Measurements from ENCODE around the gene TNFRSF25.

The TNFRSF25 gene

GRCh38 chr1:6508154-6508815 is 42.3 kb upstream of the TNFRSF25 start:
- H3K27me3 ChIP-seq (replicated peaks; ENCODE audit: control insufficient read depth, insufficient read depth, low read length): peaks cover 32% of the 10 kb centered on the region
- no peaks in the 10 kb centered on the region for H3K36me3 ChIP-seq (ENCODE audit: control insufficient read depth, insufficient read depth, low read length, severe bottlenecking)
- no peaks in the 10 kb centered on the region for H3K4me1 ChIP-seq (ENCODE audit: control insufficient read depth, insufficient read depth, low read length)
- H3K4me3 ChIP-seq (ENCODE audit: low read length): no peak overlapping the region
- H3K9ac ChIP-seq (ENCODE audit: low read length): no peak overlapping the region
- H3K9me3 ChIP-seq (ENCODE audit: control insufficient read depth, low read length): no peaks in the 10 kb centered on the region
- no peak for DNase-seq (ENCODE audit: low read depth)

DNA sequence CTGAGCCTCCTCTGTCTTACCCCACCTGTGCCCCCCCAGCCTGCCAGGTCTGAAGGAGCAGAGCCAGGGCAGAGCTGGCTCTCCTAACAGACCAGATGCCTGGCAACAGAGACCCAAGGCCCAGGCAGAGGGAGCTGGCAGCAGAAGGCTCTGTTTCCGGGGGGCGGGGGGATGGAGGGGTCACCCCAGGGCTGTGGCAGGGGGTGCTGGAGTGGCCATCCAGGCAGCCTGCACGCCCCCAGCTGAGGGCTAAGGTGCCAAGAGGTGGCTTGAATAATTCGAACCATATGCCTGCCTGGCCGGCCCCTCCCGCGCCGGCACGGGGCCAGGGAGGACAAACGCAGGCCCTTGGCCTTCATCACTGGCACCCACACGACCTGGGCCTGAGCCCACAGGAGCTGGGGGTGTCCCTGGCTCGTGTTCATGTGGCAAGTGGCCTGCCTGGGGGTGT is 41.5 kb upstream of the TNFRSF25 start:
- H3K36me3 ChIP-seq (ENCODE audit: control insufficient read depth, insufficient read depth, low read length, severe bottlenecking): no peaks in the 10 kb centered on the region
- H3K9ac ChIP-seq (ENCODE audit: low read length): no peak overlapping the region
- H3K4me1 ChIP-seq (ENCODE audit: control insufficient read depth, insufficient read depth, low read length): no peaks in the 10 kb centered on the region
- no peaks in the 10 kb centered on the region for H3K9me3 ChIP-seq (ENCODE audit: control insufficient read depth, low read length)
- peaks cover 32% of the 10 kb centered on the region for H3K27me3 ChIP-seq (replicated peaks; ENCODE audit: control insufficient read depth, insufficient read depth, low read length)
- DNase-seq (ENCODE audit: low read depth): no peak
- H3K4me3 ChIP-seq (ENCODE audit: low read length): no peak overlapping the region

DNA sequence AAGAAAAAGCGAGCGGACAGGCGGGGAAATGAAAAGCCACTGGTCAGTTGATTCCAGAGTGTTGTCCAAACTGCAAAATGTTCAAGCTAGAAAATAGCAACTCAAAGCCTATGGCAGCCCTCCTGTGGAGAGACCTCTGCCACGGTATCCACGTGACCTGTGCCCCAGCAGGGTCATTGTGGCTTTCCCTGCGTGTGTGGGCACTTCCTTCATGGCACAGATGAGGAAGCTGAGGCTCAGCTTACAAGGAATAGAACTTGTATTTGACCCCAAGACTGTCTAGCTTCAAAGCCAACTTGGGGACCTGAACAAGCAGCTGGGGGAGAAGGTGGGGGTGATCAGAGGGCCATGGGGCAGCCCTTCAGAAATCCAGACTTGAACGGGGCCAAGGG is 41.1 kb upstream of the TNFRSF25 start:
- Histone ChIP-seq H3K36me3 (ENCODE audit: control insufficient read depth, insufficient read depth, low read length, severe bottlenecking) (no peaks in the 10 kb centered on the region), H3K4me3 (ENCODE audit: low read length) (no peak overlapping the region), H3K9ac (ENCODE audit: low read length) (no peak overlapping the region), H3K9me3 (ENCODE audit: control insufficient read depth, low read length) (no peaks in the 10 kb centered on the region), H3K4me1 (ENCODE audit: control insufficient read depth, insufficient read depth, low read length) (peaks cover 4% of the 10 kb centered on the region), H3K27me3 (replicated peaks; ENCODE audit: control insufficient read depth, insufficient read depth, low read length) (peaks cover 32% of the 10 kb centered on the region)
- DNase-seq (ENCODE audit: low read depth): no peak

DNA sequence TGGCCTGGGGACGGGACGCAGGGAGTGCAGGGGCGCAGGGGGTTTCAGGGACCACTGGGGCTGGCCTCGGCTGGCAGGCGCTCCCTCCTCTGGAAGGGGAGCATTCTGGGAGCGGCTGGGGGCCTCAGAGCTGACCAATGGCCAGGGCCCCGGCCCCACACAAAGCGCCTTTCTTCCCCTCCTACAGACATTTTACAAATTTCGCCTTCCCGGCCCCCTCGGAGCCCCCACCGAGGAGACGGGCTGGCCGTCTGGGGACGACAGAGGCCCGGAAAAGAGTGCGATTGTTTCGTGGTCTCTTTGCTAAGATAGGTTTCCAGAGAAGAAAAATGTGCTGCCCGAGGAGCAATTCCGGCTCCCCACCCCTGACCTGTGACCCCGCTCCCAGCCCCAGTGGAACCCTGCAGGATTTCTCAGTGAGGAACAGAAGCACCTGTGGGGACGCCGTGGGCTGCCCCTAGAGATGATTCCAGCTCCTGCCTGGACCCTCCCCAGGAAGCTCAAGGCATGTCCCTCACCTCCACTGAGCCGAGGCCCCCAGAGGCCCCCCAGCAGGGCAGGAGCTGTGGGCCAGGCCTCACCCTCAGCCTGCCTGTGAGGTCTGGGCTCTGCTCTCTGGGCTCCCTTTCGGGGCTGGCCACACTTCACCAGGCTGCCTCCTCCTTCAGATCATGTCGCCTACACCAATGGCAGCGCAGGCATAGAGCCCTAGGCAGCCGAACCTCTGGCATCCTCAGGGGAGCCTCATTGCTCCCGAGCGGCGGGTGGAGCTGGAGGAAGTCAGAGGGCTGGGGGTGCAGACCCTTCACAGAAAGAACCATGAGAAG is 40.5 kb upstream of the TNFRSF25 start:
- Histone ChIP-seq H3K4me1 (ENCODE audit: control insufficient read depth, insufficient read depth, low read length) (peaks cover 10% of the 10 kb centered on the region), H3K9ac (ENCODE audit: low read length) (no peak overlapping the region), H3K4me3 (ENCODE audit: low read length) (no peak overlapping the region), H3K9me3 (ENCODE audit: control insufficient read depth, low read length) (no peaks in the 10 kb centered on the region), H3K36me3 (ENCODE audit: control insufficient read depth, insufficient read depth, low read length, severe bottlenecking) (no peaks in the 10 kb centered on the region), H3K27me3 (replicated peaks; ENCODE audit: control insufficient read depth, insufficient read depth, low read length) (peaks cover 32% of the 10 kb centered on the region)
- no peak for DNase-seq (ENCODE audit: low read depth)

GRCh38 chr1:6505367-6506209 is 39.6 kb upstream of the TNFRSF25 start:
- DNase-seq (ENCODE audit: low read depth): no peak
- peaks cover 32% of the 10 kb centered on the region for H3K27me3 ChIP-seq (replicated peaks; ENCODE audit: control insufficient read depth, insufficient read depth, low read length)
- H3K9me3 ChIP-seq (ENCODE audit: control insufficient read depth, low read length): no peaks in the 10 kb centered on the region
- H3K4me1 ChIP-seq (ENCODE audit: control insufficient read depth, insufficient read depth, low read length): peaks cover 16% of the 10 kb centered on the region
- no peaks in the 10 kb centered on the region for H3K36me3 ChIP-seq (ENCODE audit: control insufficient read depth, insufficient read depth, low read length, severe bottlenecking)
- no peak overlapping the region for H3K9ac ChIP-seq (ENCODE audit: low read length)
- H3K4me3 ChIP-seq (ENCODE audit: low read length): no peak overlapping the region

- H3K9me3 ChIP-seq (ENCODE audit: control insufficient read depth, low read length): no peaks in the 10 kb centered on the region
- H3K4me1 ChIP-seq (ENCODE audit: control insufficient read depth, insufficient read depth, low read length): peaks cover 16% of the 10 kb centered on the region
- no peaks in the 10 kb centered on the region for H3K36me3 ChIP-seq (ENCODE audit: control insufficient read depth, insufficient read depth, low read length, severe bottlenecking)
- DNase-seq (ENCODE audit: low read depth): no peak
- H3K27me3 ChIP-seq (replicated peaks; ENCODE audit: control insufficient read depth, insufficient read depth, low read length): peaks cover 32% of the 10 kb centered on the region
- H3K9ac ChIP-seq (ENCODE audit: low read length): no peak overlapping the region
- H3K4me3 ChIP-seq (ENCODE audit: low read length): no peak overlapping the region
Measured at GRCh38 chr1:6504887-6505286, 38.9 kb upstream of the TNFRSF25 start.

DNA sequence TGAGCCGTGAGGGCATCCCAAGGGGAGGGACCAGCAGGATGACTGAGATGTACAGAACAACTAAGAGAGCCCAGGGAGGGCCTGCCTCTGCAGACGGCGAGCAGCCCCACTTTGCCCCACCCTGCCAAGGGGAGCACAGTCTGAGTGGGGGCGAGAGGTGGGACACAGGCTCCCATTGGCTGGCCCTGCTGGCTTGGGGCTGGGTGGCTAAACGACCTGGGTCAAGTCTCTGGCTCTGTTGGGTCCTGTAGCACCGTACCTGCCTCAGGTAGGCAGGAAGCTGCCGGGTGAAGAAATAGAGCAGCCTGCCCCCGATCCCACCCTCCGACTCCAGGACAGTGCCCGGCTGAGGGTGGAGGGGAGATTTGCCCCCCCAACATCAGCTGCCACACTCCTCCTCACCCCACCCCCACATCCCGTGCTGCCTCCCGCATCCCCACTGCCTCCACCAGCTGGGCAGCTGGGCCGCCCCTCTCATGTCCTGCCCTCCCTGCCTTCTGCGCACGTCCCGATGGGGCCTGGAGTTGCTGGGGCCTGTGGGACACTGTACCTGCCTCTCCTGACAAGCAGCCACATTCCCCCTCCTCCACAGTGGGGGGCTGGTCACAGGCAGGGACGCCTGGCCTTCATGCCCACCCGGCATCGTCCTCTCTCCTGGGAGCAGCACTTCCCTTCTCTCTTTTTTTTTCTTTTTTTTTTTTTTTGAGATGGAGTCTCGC is 38.1 kb upstream of the TNFRSF25 start:
- Histone ChIP-seq H3K4me1 (ENCODE audit: control insufficient read depth, insufficient read depth, low read length) (peaks cover 16% of the 10 kb centered on the region), H3K9me3 (ENCODE audit: control insufficient read depth, low read length) (no peaks in the 10 kb centered on the region), H3K9ac (ENCODE audit: low read length) (no peak overlapping the region), H3K4me3 (ENCODE audit: low read length) (no peak overlapping the region), H3K27me3 (replicated peaks; ENCODE audit: control insufficient read depth, insufficient read depth, low read length) (peaks cover 32% of the 10 kb centered on the region), H3K36me3 (ENCODE audit: control insufficient read depth, insufficient read depth, low read length, severe bottlenecking) (no peaks in the 10 kb centered on the region)
- no peak for DNase-seq (ENCODE audit: low read depth)

GRCh38 chr1:6502000-6502891 is 36.3 kb upstream of the TNFRSF25 start:
- Histone ChIP-seq H3K9ac (ENCODE audit: low read length) (no peak overlapping the region), H3K36me3 (ENCODE audit: control insufficient read depth, insufficient read depth, low read length, severe bottlenecking) (no peaks in the 10 kb centered on the region), H3K4me3 (ENCODE audit: low read length) (no peak overlapping the region), H3K4me1 (ENCODE audit: control insufficient read depth, insufficient read depth, low read length) (peaks cover 16% of the 10 kb centered on the region), H3K9me3 (ENCODE audit: control insufficient read depth, low read length) (no peaks in the 10 kb centered on the region), H3K27me3 (replicated peaks; ENCODE audit: control insufficient read depth, insufficient read depth, low read length) (peaks cover 20% of the 10 kb centered on the region)
- peak; percentile 45 for DNase-seq (ENCODE audit: low read depth)

- no peak overlapping the region for H3K9ac ChIP-seq (ENCODE audit: low read length)
- no peaks in the 10 kb centered on the region for H3K9me3 ChIP-seq (ENCODE audit: control insufficient read depth, low read length)
- peaks cover 19% of the 10 kb centered on the region for H3K4me1 ChIP-seq (ENCODE audit: control insufficient read depth, insufficient read depth, low read length)
- H3K27me3 ChIP-seq (replicated peaks; ENCODE audit: control insufficient read depth, insufficient read depth, low read length): peaks cover 11% of the 10 kb centered on the region
- H3K36me3 ChIP-seq (ENCODE audit: control insufficient read depth, insufficient read depth, low read length, severe bottlenecking): no peaks in the 10 kb centered on the region
- H3K4me3 ChIP-seq (ENCODE audit: low read length): no peak overlapping the region
- no peak for DNase-seq (ENCODE audit: low read depth)
Measured at GRCh38 chr1:6501279-6501813, 35.4 kb upstream of the TNFRSF25 start.
